Activated CD4-positive, alpha-beta T cell treated with anti-CD3 and anti-CD28 coated beads, Interleukin-2, amount 50 U/mL, for 16 hours (primary cell): ENCODE measurements around the gene TMOD3.

ENCODE experiments used
- DNase-seq: peaks from one replicate; pipeline ENCODE4 v3.0.0-alpha.2; 2020

Gene TMOD3

GRCh38 chr15:51828621-51829375 lies 655 bp upstream of the TMOD3 start:
- DNase-seq: no peak

- DNase-seq: peak; percentile 26
These were observed 888 bp downstream of the TMOD3 start for GRCh38 chr15:51830276-51830806.

- peak; percentile 51 for DNase-seq
These were observed 4.3 kb downstream of the TMOD3 start for GRCh38 chr15:51833772-51834171.

- DNase-seq: peak; percentile 21
These were observed 8.4 kb downstream of the TMOD3 start for GRCh38 chr15:51837792-51838251.

GRCh38 chr15:51838270-51838669 lies 8.8 kb downstream of the TMOD3 start:
- no peak for DNase-seq

GRCh38 chr15:51840692-51841091 lies 11.2 kb downstream of the TMOD3 start:
- no peak for DNase-seq

GRCh38 chr15:51841406-51842040 lies 12.1 kb downstream of the TMOD3 start:
- no peak for DNase-seq

GRCh38 chr15:51842265-51842664 lies 12.8 kb downstream of the TMOD3 start:
- no peak for DNase-seq

GRCh38 chr15:51842852-51843737 lies 13.6 kb downstream of the TMOD3 start:
- no peak for DNase-seq

- DNase-seq: no peak
These were observed 15.4 kb downstream of the TMOD3 start for GRCh38 chr15:51844747-51845426.

GRCh38 chr15:51846066-51846462 lies 16.6 kb downstream of the TMOD3 start:
- no peak for DNase-seq

- DNase-seq: peak; percentile 32
These were observed 17.2 kb downstream of the TMOD3 start for GRCh38 chr15:51846463-51847230.

- no peak for DNase-seq
These were observed 19.4 kb downstream of the TMOD3 start for GRCh38 chr15:51848811-51849210.

- DNase-seq: no peak
These were observed 20.4 kb downstream of the TMOD3 start for GRCh38 chr15:51849860-51850259.

GRCh38 chr15:51853998-51854397 lies 24.5 kb downstream of the TMOD3 start:
- DNase-seq: no peak

GRCh38 chr15:51855612-51856011 lies 26.2 kb downstream of the TMOD3 start:
- DNase-seq: no peak

- no peak for DNase-seq
These were observed 27.4 kb downstream of the TMOD3 start for GRCh38 chr15:51856714-51857380.

GRCh38 chr15:51861557-51862359 lies 32.3 kb downstream of the TMOD3 start:
- peak; percentile 65 for DNase-seq

- DNase-seq: no peak
These were observed 33.7 kb downstream of the TMOD3 start for GRCh38 chr15:51863131-51863530.

- no peak for DNase-seq
These were observed 35.1 kb downstream of the TMOD3 start for GRCh38 chr15:51864408-51865056.
